Fibroblast of upper back skin (primary cell): ENCODE results near the gene RSPO1.

Experiments used
- DNase-seq: peaks from one replicate; pipeline ENCODE4 v3.0.0-alpha.2; 2013

Gene RSPO1

DNA sequence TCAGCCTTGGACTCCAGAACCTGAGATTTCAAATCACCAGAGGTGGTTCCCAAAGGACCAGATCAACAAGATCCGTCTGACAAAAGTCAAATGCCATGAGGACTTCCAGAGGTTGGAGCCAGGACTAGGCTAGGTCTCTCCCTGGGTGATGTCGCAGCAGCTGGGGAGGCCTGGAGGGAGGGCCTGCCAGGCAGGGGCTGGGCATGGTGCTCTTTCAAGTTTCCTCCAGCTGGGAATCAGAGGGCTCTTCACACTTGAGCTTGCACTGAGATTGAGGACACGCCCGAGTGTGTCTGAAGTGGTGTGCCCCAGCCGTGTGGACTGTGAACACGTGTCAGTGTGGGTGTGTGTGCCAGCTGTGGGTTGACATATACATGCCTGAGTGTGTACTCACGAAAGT, 21.3 kb upstream of the RSPO1 start:
- DNase-seq = no peak

DNA sequence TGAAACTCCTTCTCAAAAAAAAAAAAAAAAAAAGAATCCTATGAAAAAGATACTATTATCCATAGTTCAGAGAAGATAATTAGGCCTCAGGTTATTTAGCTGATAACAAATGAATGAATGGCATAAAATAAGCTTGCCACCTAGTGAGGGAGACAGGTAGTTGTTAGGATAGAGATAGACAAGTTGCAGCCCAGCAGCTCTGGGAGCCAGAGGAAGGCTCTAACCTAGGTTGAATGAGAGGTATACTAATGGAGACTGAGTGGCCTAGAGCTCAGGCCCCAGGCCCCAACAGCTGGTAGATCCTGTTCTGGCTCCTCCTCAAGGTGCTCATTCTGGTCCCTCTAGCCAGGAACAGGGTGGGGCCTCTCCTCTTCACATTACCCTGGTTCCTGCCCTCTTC, 20.6 kb upstream of the RSPO1 start:
- DNase-seq = no peak

DNA sequence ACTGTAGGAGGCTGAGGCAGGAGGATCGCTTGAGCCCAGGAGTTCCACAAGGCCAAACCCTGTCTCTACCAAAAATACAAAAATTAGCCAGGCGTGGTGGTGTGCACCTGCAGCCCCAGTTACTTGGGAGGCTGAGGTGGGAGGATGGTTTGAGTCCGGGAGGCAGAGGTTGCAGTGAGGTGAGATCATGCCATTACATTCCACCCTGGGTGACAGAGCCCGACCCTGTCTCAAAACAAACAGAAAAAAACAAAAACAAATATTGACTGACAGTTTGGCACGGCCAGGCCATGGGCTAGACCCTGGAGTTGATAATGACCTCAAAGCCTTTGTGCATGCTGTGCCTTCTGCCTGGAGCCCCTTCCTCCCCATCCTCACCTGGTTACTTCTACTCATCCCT, 19.2 kb upstream of the RSPO1 start:
- no peak for DNase-seq

DNA sequence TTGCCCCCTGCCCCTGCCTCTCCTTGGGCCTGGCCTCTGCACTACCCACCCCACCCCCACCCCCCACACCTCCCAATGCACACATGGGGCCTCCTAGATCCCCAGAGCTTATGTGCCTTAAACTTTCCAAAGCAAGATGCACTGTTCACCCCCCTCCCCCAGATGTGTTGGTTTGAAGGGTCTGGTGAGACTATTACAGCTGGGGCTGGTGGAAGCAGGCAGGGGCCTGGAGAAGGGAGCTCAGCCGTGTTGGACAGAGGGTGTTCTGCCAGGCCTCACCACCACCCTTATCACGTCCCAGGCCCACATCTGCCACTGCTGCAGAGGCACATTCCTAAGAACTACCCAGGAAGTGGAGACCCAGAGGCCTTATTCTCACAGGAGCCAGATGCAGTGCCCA, 18.3 kb upstream of the RSPO1 start:
- no peak for DNase-seq

DNA sequence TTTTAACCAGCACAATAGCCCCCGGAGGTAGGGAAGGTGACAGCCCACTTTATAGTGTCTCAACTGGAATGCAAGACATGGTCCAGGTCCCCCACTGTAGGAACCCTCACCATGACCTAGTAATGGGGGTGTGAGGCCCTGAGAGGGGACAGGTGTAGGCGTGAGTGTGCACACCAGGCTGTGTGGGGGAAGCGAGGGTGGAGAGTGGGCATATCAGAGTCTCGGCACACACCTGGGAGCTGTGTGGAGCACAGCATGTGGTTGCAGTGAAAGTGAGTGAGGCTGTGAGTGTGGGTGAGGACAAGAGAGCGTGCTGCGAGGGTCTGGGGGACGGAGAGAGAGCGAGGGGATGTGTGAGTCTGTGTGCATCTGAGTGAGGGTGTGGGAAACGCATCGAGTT, 17.1 kb upstream of the RSPO1 start:
- DNase-seq = no peak

DNA sequence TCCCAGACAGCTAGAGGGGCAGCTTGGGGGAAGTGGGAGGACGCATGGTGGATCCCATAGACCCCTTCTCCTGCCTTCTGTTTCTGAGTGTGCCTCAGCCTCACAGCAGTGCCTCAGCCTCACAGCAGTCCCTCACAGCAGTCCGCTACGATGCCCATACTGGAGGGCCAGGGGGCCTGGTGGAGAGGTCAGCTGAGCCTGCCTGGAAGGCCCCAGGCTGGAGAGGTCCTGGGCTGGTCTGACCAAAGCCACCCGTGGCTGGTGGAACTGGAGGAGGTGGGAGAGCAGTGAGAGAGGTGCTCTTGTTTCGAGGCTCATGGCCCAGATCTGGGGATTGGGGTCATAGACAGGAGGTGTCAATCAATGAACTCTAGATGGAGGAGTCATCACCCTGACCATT, 16.0 kb upstream of the RSPO1 start:
- DNase-seq = no peak

DNA sequence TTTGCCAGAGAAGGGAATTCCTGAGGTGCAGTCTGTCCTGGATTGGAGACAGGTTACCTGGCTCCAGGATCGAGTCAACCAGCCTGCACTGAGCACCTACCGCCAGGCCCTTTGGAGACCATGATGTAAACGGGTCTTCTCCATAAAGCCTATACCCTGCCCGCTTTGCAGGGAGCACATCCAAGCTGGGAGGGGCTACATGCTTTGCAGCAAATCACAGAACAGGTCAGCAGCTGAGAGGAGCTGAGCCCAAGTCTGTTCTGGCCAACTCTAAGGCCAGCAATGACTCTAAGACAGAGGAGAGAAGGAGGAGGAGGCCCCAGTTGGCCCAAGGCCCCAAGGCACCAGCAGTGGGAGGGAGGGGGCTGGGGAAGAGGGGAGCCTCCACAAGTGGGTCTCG, 15.5 kb upstream of the RSPO1 start:
- DNase-seq = no peak

DNA sequence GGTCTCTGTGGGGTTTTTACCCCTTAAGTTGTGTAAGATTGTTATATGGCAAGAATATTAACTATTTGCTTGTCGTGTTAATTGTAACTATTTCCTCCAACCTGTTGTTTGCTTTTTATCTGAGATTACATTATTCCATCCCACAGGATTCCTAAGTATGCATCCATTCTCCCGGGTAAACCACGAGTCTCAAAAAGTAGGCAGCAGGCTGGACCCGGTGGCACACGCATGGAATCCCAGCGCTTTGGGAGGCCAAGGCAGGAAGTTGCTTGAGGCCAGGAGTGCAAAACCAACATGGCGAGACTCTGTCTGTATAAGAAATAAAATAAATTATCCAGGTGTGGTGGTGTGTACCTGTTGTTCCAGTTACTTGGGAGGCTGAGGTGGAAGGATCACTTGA, 12.6 kb upstream of the RSPO1 start:
- DNase-seq = no peak

DNA sequence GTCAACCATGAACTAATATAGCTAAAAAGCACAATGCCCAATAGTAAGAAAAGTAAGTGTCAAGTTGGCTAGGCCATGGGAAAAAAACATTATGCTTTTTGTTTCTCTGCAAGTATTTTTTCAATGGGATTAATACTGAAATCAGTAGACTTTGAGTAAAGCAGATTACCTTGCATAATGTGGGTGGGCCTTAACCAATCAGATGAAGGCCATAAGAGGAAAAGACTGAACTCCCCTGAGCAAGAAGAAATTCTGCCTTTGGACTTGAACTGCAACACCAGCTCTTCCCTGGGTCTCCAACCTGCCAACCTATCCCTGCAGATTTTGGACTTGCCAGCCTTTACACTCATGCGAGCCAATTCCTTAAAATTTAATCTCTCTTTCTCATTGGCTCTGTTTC, 6.4 kb upstream of the RSPO1 start:
- DNase-seq = no peak

DNA sequence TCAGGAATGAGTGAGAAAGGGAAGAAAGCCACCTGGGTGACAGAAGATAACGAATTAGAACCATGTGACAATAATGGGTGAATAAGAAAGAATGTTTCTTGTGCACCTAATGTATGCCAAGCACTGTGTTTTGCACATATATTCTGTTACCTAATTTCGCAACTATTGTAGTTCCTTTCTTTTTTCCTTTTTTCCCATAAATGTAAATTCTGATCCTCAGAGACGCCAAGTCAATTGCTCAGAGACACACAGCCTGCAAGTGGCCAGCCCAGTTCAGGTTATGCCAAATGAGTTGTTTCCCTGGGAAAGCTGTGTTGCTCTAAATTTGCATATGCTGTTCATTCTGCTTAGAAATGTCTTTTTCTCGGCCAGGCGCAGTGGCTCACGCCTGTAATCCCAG, 1.7 kb upstream of the RSPO1 start:
- no peak for DNase-seq

DNA sequence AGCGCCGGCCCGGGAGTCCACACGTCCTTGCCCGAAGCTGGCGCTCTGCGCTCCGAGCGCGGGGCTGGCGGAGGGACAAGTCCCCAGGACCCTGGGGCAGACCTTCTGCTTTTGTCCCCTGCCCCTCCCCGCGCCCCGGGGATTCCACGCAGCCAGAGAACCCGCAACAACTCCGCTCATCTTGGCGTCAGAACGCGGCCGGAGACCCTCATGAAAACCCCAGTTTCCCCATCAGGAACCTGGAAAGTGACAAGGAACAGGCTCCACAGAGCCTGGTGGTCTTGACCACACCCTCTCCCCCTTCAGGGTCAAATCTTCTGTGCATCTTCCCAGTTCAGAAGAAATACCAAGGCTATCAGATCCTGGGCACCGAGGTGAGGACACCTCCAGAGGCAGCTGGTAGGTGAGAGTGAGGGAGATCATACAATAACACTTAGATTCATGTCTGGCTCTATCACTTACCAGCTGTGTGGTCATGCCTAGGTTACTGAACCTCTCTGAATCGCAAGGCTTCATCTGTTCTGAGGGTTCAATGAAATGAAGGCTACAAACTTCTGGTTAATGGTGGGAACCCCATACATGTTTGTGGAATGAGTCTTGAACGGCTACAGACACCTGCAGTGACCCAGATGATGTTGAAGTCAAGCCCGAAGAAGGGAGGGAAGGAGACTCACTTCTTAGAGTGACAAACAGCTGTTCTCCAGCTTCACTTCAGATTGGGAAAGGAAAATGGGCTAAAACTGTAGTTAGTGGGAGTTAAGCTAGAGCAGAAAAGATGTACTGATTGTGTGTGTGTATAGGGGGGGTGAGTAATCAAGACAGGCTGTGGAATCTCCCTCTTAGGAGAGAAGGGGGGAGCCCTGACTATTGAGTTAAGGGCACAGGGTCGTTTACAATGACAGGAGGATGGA, 555 bp upstream of the RSPO1 start:
- DNase-seq = no peak

DNA sequence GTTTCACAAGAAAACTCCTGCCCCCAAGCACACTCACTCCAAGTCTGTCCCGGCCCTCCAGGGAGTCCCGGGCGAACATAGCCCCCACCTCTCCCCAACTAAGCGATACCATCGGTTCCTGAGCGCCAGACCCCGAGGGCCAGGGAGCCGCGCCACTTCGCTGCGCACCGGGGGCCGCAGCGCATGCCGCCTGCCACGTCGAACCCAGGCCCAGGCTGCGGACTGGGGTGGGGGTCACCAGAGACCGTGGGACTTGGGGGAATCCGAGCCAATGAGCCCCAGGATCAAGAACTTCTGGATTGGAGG, 801 bp downstream of the RSPO1 start:
- no peak for DNase-seq

DNA sequence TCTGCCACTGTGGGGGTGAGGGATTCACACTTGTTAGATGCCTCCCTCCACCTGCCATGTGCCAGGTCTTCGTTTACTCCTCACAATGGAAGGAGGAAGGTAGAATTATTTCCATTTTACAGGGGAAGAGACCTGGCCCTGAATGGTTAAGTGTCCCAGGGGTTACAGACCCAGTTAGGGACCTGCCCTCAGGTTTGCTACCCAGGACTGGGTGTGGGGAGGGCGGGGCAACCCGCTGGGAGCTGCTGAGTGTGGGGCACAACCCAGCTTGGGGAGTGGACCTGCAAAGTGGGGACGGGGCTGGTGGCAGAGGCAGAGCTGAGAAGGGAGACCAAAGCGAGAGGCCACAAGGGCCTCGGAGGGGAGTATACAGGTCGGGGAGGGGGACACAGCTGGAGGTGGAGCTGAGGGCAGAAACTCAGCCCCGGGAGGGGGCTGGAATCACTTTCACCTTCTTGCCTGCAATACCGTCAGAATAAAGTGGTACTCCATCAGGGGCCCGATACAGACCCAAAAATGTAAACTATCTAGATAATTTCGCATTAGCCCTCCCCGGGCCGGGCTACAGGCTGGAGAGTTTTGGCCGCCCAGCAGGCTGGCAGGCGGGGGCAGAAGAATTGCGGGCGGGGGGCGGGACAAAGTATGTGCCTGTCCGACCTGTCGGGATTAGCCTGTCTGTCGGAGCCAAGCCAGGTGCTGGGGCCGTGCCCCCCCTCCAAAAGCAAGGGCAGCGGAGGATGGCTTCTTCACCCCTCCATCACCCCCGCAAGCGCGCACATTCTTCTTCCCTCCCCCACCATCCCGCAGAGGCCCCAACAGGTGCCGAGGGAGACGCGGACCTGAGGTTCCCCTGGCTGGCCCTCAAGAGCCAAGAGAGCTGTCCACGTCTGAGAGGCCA, 1.4 kb downstream of the RSPO1 start:
- DNase-seq = no peak

DNA sequence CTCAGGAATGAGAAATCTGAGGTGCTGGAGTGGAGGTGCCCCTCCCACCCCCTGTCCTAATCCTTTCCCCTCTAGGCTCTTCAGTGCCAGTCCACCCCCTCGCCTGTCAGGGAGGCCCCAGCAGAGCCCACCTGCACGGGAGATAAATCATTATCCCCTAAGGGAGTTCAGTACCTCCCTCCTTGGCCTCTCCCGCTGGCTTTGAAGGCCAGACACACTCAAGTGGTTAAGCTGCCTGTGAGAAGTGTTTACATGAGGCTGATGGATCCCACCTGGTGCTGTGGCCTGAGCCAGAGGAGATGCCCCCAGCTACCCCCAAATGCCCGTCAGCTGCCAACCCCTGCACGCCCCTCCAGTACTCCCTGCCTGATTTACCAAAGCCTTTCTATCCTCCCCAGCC, 3.7 kb downstream of the RSPO1 start:
- no peak for DNase-seq

DNA sequence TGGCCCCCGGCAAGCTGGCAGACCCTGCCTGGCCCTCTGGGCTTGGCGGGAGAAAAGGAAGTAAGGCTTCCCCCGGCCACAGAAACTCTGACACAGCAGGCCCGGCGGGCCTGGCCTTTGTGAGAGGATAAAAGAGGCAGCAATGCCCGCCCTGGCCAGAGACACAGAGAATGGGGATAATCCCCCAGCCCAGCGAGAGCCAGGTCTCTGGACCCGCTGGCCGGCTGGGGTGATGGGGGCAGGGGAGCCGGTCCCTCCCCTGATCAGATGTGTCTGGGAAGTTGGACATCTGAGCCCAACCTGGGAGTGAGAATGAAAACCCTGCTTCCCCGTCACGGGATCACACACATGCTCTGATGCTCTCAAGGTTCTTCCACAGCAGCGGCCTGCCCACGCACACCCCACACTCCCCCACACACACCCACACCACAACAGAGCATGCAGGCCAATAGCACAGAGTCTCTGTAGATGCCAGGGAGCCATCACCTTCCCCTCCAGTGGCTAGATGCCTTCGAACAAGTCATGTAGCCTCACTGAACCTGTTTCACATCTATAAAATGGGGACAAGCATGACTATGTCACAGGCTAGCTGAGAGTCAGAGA, 4.2 kb downstream of the RSPO1 start:
- DNase-seq = no peak

DNA sequence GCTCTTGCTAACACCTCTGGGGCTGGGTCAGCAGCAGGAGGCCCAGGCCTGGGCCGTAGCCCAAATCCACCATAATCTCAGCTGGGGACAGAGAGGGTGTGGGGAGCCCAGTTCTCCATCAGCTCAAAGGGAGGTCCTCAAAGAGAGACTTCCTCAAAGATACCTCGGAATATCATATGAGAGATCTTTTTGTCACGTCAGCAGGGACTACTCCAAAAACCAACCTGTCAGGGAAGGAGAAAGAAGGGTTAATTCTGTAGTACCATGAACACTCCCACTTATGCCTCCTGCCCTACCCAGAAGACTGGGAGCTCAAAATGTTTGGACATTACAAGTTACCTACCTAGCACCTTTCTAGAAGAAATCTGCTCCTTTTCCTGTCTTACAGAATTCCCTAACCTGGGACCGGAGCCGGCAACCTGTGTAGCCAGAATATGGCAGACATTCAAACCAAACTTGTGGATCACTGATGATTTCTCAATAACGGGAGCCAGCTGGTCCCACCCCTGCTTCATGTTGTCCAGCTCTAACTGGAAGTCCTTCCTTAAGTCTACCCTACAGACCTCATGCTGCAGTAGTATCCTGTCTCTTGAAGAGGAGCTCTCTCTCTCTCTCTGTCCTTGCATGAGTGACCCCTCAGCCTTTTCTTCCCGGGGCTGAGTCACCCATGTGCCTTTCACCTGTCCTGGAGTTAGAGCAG, 4.8 kb downstream of the RSPO1 start:
- DNase-seq = no peak

DNA sequence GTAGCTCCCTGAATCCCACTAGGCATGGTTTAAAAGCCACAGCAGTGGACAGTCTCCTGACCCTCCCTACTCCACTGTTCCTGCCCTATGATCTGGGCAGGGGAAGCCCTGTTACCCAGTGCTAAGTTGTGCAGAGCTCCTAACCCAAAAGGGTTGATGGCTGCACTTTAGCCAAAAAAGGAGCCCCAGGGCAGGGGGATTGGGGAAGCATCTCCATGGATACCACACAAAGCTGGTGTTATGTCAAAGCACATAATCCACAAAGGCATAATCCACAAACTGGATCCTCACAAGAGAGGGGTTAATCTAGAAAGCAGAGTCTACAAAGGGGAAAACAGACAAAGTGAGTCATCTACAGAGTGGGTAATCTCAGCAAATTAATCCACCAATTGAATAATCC, 5.7 kb downstream of the RSPO1 start:
- DNase-seq = no peak

DNA sequence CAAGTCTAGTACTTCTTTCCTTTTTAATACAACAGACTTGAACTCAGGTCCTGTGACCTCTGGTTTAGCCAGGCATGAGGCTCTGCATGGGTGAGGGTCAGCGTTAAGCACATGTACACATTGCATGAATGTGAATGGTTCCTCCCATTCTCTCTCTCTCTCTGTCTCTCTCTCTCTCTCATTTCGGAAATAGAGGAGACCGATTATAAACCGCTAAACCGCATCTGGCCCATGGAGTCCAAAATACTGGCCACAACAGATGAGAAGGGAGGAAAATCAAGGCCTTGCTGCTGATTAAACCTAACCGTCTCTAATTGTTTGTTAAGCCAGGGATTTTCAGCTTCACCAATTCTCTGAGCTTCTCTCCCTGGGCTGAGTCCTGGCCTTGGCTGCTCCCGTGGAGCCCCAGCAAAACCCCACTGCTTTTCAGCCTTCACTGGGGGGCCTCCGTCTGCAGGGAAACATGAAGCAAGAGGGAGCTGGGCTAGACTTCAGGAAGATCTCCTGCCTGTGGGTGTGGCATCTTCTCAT, 6.6 kb downstream of the RSPO1 start:
- DNase-seq = no peak

DNA sequence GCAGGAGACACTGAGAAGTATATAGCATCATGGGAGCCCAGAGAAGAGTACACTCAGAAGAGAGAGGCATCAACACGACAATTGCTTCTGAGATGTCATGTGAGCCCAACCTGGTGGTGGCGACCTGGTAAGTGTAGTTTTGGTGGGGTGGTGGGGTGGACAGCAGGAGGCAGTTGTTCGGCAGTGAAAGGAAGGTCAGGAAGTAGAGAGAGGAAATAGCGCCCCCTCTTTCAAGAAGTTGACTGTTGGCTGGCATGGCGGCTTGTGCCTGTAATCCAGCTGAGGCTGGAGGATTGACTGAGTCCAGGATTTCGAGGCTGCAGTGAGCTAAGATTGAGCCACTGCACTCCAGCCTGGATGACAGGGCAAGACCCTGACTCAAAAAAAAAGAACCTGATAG, 12.6 kb downstream of the RSPO1 start:
- DNase-seq = no peak

DNA sequence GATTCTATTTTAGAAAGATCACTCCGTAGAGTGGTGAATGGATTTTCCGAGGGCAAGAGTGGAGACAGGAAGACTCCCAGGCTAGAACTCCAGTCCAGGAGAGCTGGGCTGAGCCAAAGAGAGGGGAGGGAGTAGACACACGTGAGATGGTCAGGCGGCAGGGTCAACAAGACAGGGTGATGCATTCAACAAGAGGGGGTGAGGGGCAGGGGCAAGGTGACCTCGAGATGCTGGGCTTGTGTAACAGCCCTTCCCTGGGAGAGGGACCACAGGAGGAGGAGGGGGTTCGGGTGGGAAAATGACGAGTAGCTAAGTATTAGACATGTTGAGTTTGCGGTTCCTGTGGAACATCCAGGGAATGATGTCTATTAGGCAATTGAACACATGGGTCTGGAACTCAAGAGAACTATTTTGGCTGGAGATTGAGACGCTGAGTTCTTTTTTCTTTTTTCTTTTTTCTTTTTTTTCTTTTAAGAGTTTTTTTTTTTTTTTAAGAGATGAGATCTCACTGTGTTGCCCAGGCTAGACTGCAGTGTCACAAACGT, 13.3 kb downstream of the RSPO1 start:
- DNase-seq = peak; percentile 3

DNA sequence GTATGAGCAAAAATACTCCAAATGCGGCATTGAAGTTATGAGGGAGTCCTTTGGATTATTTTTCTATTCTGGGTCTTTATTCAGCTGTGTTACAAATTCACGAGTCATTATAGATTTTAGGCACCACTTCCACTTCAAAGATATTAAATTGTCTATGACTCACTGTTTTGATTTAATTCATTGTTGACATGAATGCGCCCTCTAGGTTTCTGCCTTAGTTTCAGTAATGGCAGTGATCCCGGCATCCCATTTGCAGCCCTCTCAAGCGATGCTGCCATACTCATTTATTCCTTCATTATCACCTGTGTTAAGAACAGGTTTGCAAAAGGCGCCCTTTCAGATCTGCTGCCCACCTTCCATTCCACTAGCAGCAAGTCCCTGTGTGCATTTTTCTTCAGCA, 14.0 kb downstream of the RSPO1 start:
- DNase-seq = no peak

DNA sequence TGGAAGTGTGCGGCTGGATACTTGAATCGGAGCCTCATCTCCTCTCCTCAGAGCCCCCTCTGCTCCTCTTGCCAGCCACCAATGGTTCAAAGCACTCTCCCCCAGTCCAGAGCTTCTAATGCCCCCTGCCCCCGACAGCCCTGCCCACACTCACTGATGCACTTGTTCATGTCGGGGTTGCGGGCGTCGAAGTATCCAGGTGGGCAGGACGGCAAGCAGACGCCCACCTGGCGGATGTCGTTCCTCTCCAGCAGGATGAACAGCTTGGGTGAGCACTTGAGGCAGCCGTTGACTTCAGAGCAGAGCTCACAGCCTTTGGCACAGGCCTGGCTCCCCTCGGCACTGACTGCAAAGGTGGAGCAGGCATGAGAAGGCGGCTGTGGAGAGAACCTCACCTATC, 18.4 kb downstream of the RSPO1 start:
- no peak for DNase-seq

DNA sequence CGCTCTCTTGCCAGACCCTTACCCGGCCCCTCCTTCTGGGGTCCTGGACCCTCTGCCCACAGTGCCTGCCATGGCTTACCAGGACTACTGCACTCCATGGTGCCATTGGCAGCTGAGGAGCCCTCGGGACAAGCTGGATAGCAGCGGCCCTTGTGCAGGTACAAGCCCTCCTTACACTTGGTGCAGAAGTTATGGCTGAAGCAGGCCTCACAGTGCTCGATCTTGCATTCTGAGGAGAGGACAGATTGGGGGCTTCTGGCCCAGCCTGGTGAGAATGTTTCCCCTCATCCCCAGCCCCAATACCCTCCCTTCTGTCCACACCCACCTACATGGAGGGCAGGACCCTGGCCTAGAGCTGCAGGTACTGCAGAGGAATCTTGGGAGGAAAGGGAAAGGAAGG, 20.6 kb downstream of the RSPO1 start:
- DNase-seq = no peak
